Stimulated activated CD4-positive, alpha-beta T cell treated with anti-CD3 and anti-CD28 coated beads, Interleukin-1b, Interleukin-23, amount 100 ng/mL, for 4 hours (primary cell): Measurements from ENCODE around the gene ABCC10.
"Not testable (repeated sequence)": the region's sequence is repeated elsewhere in the genome, so short reads cannot be mapped to it uniquely, and the experiment has no call there.

ENCODE experiments used
- DNase-seq, 2 donors: peaks; one replicate each; pipeline ENCODE4 v3.0.0-alpha.2; 2020; ENCODE audit warnings: low read depth in 2 of 2

The ABCC10 gene

DNA sequence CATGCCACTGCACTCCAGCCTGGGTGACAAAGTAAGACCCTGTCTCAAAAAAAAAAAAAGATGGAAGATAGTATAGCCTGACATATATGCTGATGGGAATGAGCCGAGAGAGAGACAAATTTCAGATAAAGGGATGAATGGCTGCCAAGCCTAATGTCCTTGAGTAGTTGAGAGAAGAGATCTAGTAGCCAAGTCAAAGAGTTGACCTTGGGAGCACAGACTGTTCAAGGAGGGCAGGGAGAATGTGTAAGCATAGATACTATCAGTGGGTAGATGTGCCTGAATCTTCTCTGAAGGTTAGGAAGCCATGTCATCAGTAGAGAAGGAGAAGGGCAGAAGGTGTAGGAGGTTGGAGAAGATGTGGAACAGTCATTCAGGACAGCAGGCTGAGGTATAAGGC, 20.0 kb upstream of the ABCC10 start:
- no peak for DNase-seq

DNA sequence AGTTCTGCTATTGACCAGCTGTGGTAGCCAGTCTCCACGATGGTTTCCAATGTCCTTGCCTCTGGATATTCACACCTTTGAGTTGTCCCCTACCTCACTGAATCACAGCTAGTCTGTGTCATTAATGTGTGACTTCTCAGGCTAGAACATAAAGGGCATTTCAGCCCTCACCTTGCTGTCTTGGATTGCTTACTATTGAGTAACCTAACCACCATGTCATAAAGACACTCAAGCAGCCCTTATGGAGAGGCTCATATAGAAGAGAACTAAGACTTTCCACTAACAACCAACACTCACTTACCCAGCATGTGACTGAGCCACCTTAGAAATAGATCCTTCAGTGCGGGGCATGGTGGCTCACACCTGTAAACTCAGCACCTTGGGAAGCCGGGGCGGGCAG, 19.1 kb upstream of the ABCC10 start:
- DNase-seq = no peak

- DNase-seq = not testable (repeated sequence)
These were observed 16.6 kb upstream of the ABCC10 start for GRCh38 chr6:43410776-43411175.

DNA sequence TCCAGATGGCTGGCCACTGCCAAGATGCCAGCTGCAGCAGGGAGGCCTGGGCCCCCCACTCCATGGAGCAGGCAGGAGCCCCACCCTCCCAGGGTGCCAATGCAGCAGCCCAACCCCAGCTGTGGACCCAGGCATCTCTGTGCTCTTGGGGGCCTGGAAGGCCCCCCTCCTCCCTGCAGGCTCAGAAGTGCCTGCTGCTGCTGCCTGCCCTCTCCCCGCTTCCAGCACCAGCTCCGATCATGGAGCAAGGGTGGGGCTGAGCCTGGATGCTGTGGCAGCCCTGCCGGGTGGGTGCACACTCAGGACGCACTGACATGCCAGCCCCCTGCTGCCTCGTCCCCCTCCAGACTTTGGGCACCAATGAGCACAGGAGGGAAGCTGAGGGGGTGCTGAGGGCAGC, 14.8 kb upstream of the ABCC10 start:
- no peak for DNase-seq

DNA sequence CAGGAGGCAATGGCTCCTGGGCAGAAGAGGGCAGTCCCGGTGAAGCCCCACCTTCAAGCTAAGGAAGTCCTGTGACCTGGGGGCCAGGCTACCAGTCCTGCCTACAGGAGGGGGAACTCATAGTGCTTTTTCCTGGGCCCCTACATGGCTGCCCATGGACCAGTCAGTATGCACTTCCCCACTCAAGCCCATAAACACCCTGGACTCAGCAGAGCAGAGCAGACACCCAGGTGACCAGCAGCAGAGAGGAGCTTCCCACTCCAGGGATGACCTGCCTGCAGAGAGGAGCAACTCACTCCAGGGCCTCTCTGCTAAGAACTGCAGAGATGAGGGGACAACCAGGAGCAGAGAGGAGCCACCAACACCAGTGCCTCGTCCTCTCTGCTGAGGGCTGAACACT, 14.3 kb upstream of the ABCC10 start:
- no peak for DNase-seq

GRCh38 chr6:43415275-43415674, 12.1 kb upstream of the ABCC10 start:
- DNase-seq = not testable (repeated sequence)

DNA sequence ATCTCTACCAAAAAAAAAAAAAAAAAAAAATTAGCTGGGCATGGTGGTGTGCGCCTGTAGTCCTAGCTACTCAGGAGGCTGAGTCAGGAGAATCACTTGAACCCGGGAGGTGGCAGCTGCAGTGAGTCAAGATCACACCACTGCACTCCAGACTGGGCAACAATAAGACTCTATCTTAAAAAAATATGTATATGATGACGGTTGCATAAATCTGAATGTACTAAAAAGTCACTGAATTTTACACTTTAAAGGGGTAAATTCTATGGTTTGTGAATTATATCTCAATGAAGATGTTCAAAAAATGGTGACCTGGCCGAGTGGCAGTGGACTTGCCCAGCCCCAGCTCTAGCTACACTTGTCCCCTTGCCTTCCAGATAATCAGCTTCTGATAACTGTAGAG, 10.4 kb upstream of the ABCC10 start:
- no peak for DNase-seq

GRCh38 chr6:43420012-43420709, 7.2 kb upstream of the ABCC10 start:
- DNase-seq = no peak

- no peak for DNase-seq
These were observed 5.5 kb upstream of the ABCC10 start for GRCh38 chr6:43421831-43422230.

DNA sequence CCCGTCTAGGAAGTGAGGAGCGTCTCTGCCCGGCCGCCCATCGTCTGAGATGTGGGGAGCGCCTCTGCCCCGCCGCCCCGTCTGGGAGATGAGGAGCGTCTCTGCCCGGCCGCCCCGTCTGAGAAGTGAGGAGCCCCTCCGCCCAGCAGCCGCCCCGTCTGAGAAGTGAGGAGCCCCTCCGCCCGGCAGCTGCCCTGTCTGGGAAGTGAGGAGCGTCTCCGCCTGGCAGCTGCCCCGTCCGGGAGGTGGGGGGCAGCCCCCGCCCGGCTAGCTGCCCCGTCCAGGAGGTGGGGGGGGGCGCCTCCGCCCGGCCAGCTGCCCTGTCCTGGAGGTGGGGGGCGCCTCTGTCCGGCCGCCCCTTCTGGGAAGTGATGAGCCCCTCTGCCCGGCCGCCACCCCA, 2.3 kb upstream of the ABCC10 start:
- not testable (repeated sequence) for DNase-seq

DNA sequence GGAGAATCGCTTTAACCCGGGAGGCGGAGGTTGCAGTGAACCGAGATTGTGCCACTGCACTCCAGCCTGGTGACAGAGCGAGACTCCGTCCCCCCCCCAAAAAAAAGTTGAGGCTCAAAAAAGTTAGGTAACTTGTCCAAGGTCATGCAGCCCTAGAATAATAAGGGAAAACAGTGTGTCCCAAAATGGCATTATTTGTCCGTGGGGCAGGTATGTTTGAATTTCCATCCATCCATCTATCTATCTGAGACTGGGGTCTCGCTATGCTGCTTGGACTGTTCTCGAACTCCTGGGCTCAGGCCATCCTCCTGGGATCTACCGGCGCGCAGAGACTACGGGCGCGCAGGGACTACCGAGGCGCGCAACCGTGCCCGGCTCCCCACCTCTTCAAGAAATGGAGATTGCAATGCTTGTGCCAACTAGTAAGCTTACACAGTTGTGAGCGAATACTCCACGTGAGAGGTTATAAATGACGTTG, 374 bp upstream of the ABCC10 start:
- no peak for DNase-seq

DNA sequence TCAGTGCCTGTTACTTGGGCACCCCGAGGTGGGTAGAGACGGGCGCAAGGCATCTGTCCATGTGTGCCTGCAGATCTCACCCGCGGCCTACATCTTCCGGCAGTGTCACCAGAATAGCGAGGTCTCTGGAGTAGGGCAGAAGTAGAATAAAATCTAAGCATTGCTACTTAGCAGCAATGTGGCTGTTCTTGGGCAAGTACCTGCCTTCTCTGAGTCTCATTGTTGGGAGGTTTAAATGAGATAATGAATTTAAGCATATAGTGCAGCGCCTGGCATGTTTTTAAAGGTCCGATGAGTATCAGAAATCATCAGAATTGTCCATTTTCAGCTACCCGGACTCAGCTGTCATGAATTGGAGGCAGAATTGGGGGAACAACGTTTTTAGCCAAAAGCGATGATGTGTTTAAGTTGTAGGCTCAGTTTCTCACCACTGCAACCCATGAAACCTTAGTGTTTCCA, 800 bp downstream of the ABCC10 start:
- DNase-seq = peak in 1 of 2 donors; percentile 5

DNA sequence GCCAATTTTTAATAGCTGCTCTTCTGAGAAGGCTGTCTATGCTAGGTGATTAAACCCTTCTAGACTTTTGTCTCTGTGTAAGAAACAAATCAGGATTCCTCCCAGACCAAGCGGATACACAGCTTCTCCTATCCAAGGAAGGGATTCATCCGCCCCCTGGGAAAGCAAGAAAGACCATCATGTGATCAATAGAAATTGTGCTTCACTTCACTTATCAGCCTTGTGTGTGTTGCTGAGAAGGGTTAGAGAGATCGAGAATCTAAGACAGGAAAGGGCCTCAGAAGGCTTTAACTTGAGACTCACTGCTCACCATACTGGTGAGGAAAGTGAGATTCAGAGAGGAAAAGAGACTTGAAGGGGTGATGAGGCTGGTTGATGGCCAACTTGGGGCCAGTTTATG, 1.5 kb downstream of the ABCC10 start:
- DNase-seq = no peak

- DNase-seq = no peak
These were observed 4.9 kb downstream of the ABCC10 start for GRCh38 chr6:43432009-43432945.

DNA sequence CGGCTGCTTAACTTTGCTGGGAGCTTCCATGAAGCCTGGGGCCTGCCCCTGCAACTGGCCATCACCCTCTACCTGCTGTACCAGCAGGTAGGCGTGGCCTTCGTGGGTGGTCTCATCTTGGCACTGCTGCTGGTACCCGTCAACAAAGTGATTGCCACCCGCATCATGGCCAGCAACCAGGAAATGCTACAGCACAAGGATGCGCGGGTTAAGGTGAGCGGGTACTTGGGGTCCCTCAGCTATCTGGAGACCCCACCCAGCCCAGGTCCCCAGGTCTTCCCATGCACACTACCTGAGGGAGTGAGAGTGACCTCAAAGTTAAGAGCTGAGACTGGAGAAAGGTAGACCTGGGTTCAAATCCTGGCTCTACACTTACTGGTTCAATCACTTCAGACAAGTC, 5.8 kb downstream of the ABCC10 start:
- DNase-seq = no peak

DNA sequence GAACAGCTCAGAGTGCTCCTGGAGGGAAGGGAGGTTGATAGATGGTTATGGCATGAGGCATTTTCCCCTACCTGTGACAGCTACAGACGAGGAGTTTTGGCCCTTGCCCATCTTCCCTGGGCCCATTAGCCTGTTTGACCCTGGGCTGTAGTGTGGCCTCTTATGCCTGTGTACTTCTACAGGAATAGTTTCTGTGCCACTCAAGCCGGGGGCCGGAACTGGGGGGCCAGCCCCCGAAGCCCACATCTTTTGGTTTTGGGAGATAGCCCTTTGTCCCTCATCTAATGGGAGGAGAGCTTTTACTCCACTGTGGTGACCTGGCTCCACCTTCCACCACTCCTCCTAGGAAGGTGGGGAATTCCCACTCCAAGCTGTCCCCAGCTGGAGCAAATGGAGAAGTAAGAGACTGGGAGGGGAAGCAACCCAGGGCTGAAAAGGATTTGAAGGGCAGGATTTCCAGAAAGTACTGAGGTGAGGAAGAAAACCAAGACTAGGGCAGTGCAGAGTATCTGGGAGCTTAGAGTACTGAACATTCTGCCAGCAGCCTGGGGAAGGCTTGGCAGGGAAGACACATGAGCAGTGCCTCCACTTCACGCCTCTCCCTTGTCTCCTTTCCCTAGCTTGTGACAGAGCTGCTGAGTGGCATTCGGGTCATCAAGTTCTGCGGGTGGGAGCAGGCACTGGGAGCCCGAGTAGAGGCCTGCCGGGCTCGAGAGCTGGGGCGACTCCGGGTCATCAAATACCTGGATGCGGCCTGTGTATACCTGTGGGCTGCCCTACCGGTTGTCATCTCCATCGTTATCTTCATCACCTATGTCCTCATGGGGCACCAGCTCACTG, 6.9 kb downstream of the ABCC10 start:
- DNase-seq = no peak

- no peak for DNase-seq
These were observed 7.6 kb downstream of the ABCC10 start for GRCh38 chr6:43434943-43435342.

DNA sequence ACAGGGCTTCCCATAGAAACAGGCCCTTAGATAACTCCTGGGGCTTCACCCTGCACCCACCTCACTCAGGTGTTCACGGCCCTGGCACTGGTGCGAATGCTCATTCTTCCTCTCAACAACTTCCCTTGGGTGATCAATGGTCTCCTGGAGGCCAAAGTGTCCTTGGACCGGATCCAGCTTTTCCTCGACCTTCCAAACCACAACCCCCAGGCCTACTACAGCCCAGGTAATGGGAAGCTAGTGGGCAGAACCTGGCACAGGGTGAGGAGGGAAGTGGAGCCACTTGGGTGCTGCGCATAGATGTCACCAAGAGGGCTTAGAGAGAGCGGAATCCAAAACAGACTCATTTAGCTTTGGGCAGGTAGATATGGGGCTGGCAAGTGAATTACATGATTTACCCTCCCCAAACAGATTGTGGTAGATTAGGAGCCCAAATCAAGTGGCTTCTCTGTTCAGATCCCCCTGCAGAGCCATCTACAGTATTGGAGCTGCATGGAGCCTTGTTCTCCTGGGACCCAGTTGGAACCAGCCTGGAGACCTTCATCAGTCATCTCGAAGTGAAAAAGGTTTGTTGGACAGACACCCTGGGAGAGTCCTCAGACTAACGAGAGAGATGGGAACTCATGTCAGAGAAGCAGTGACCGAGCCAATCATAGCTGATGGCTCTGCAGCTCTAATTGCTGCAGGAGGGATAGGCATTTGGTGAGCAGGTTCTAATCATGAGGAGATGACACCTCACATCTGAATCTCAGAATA, 8.5 kb downstream of the ABCC10 start:
- no peak for DNase-seq

- DNase-seq = no peak
These were observed 9.4 kb downstream of the ABCC10 start for GRCh38 chr6:43436577-43437282.

DNA sequence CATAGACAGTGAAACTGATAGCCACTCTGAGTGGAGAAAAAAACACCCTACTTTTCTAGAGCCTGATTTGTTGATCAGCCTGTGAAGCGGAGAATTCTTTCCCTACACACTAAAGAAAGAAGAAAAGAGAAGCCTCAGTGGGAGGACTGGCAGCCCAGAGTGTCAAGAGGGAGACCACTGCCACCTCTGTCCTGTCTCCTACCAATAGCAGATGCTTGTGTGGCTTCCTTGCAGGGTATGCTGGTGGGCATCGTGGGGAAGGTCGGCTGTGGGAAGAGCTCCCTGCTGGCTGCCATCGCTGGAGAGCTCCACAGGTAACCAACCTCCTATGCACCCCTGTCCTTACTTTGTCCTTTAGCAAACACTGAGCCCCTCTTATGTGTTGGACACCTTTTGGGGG, 10.4 kb downstream of the ABCC10 start:
- DNase-seq = no peak

DNA sequence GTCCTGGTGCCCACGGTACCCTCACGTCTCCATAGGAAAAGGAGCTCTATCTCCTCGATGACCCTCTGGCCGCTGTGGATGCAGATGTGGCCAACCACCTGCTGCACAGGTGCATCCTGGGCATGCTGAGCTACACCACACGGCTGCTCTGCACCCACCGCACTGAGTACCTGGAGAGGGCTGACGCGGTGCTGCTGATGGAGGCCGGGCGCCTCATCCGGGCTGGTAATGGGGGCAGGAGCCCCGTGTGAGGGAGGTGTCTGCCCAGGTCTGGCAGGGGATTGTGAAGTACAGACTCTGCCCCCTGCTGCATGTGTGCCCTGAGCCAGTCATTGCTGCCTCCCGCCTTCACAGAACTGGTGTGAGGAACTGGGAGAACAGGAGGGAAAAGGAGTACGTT, 15.6 kb downstream of the ABCC10 start:
- DNase-seq = no peak
